HCT116 (cell line): ENCODE results near the gene ADAR. TPM values are rescaled to one million over a fixed set of nuclear protein-coding genes. Genes with fewer than 3 reads are reported as not detected.

Source experiments
- ATAC-seq: fragments of 200-7000 bp; cut with Tn5 transposase; 2 replicates; pipeline ENCODE4 v1.9.1; 2020; ENCODE audit warnings: mild to moderate bottlenecking, moderate library complexity
- BruUV-seq: library from RNA; stranded (reverse); fragments of 400-500 nt; replicated peaks from 2 replicates; lab custom pipeline; 2021; lab: Mats Ljungman, UMichigan
- CTCF ChIA-PET: fragments of 300-600 bp; sonication (Branson Sonifier 250); formaldehyde crosslinking; loops from one replicate; lab custom pipeline; 2021; ENCODE audit warnings: antibody characterized with exemption; lab: Charles Lee
- POLR2A ChIA-PET: fragments of 300-600, 350-600 bp; sonication (Branson Sonifier 250); formaldehyde crosslinking; loops from one replicate; lab custom pipeline; 2021; ENCODE audit warnings: antibody characterized with exemption; lab: Charles Lee
- RAD21 ChIA-PET, 2 experiments: fragments of 300-600 bp; sonication (Branson Sonifier 250); formaldehyde crosslinking; loops; one replicate each; lab custom pipeline; 2023; ENCODE audit warnings: low total read pairs in 2 of 2; ENCODE audit not compliant: uncharacterized antibody in 2 of 2, unreplicated experiment in 2 of 2, low non-redundant PET in 1 of 2; lab: Charles Lee
- DNase-seq: peaks from one replicate; pipeline ENCODE4 v3.0.0-alpha.2; 2010; ENCODE audit warnings: low read depth, low spot score
- H2AFZ ChIP-seq: fragments of 200-600 bp; shearing (Covaris generic), sonication (generic); 2 replicates; pipeline ENCODE4 v1.6.1; 2017; ENCODE audit warnings: low read depth, mixed run types, mixed read lengths, antibody characterized with exemption, low read length; ENCODE audit not compliant: poor library complexity, severe bottlenecking
- H3K27ac ChIP-seq: 2 replicates; pipeline ENCODE4 v1.5.1; 2012; ENCODE audit warnings: low read depth, low read length
- H3K27me3 ChIP-seq: fragments of 200-600 bp; sonication (generic); 2 replicates; pipeline ENCODE4 v1.6.1; 2016; ENCODE audit warnings: mixed run types, low read length, mixed read lengths; ENCODE audit not compliant: insufficient read depth
- H3K36me3 ChIP-seq, 2 experiments: fragments of 200-500 bp in 1 of 2; fragments of 200-600 bp in 1 of 2; sonication (Bioruptor generic) in 1 of 2; sonication (generic) in 1 of 2; 2 replicates each; pipeline versions ENCODE4 v1.5.1 to v1.6.1; 2014 to 2016; ENCODE audit warnings: low read length in 2 of 2, inconsistent platforms in 1 of 2, mixed read lengths in 1 of 2, mixed run types in 1 of 2; ENCODE audit not compliant: insufficient read depth in 2 of 2, control insufficient read depth in 1 of 2
- H3K4me1 ChIP-seq, 2 experiments: fragments of 200-600 bp in 1 of 2; sonication (generic) in 1 of 2; 2 replicates each; pipeline versions ENCODE4 v1.5.1 to v1.6.1; 2012 to 2017; ENCODE audit warnings: low read length in 2 of 2, inconsistent platforms in 1 of 2, mild to moderate bottlenecking in 1 of 2, mixed read lengths in 1 of 2, mixed run types in 1 of 2, moderate library complexity in 1 of 2; ENCODE audit not compliant: insufficient read depth in 2 of 2, control insufficient read depth in 1 of 2
- H3K4me2 ChIP-seq: fragments of 200-600 bp; sonication (generic); 2 replicates; pipeline ENCODE4 v1.6.1; 2017; ENCODE audit warnings: mixed run types, low read length, mixed read lengths
- H3K4me3 ChIP-seq, 2 experiments: fragments of 200-600 bp in 1 of 2; sonication (generic) in 1 of 2; replicated peaks in 1 of 2; 2 replicates each; pipeline ENCODE4 v1.5.1; 2011 to 2016; ENCODE audit warnings: low read length in 2 of 2, control low read depth in 1 of 2, low read depth in 1 of 2, mild to moderate bottlenecking in 1 of 2, mixed read lengths in 1 of 2, mixed run types in 1 of 2
- H3K79me2 ChIP-seq: fragments of 200-600 bp; sonication (generic); 2 replicates; pipeline ENCODE4 v1.6.1; 2017; ENCODE audit warnings: mild to moderate bottlenecking, mixed run types, low read length, moderate library complexity, mixed read lengths; ENCODE audit not compliant: insufficient read depth
- H3K9ac ChIP-seq: fragments of 200-600 bp; sonication (generic); 2 replicates; pipeline ENCODE4 v1.6.1; 2016; ENCODE audit warnings: low read length, mixed read lengths
- H3K9me2 ChIP-seq: fragments of 200-600 bp; sonication (generic), shearing (Covaris generic); 2 replicates; pipeline ENCODE4 v1.6.1; 2017; ENCODE audit warnings: mixed run types, mild to moderate bottlenecking, moderate library complexity; ENCODE audit not compliant: insufficient read depth
- H3K9me3 ChIP-seq, 2 experiments: fragments of 200-500 bp in 1 of 2; fragments of 200-600 bp in 1 of 2; sonication (Bioruptor generic) in 1 of 2; sonication (generic) in 1 of 2; 2 replicates each; pipeline ENCODE4 v1.6.1; 2014 to 2017; ENCODE audit warnings: low read length in 2 of 2, mixed read lengths in 2 of 2, inconsistent platforms in 1 of 2, low read depth in 1 of 2, mild to moderate bottlenecking in 1 of 2, mixed run types in 1 of 2, moderate library complexity in 1 of 2; ENCODE audit not compliant: control insufficient read depth in 1 of 2, insufficient read depth in 1 of 2
- H4K20me1 ChIP-seq: fragments of 200-600 bp; sonication (generic), shearing (Covaris generic); 2 replicates; pipeline ENCODE4 v1.6.1; 2017; ENCODE audit warnings: mixed run types, mild to moderate bottlenecking, moderate library complexity; ENCODE audit not compliant: insufficient read depth
- ELF1 ChIP-seq: IDR thresholded peaks from 2 replicates; pipeline ENCODE4 v1.6.1; 2012; ENCODE audit warnings: low read depth, borderline replicate concordance
- EZH2phosphoT487 ChIP-seq: fragments of 200-600 bp; IDR thresholded peaks from 2 replicates; pipeline ENCODE4 v1.6.1; 2018; ENCODE audit warnings: antibody characterized with exemption, borderline replicate concordance
- SIN3A ChIP-seq: IDR thresholded peaks from 2 replicates; pipeline ENCODE4 v1.6.1; 2012; ENCODE audit warnings: low read depth
- intact Hi-C: fragments of 100-400 bp; cut with micrococcal nuclease; formaldehyde crosslinking; loops from 2 replicates; pipeline ENCODE4 v1.10.0; 2022
- total RNA-seq: library from RNA; stranded (reverse); gene quantifications from one replicate; pipeline ENCODE4 v1.2.1, GENCODE V29; 2021; ENCODE audit not compliant: unreplicated experiment
- TF ChIP-seq, protein P1 (sequence below), 3 experiments: fragments of 200-600 bp in 1 of 3; sonication (generic) in 1 of 3; IDR thresholded peaks in 2 of 3; conservative IDR thresholded peaks in 1 of 3; 2 replicates each; pipeline ENCODE4 v1.5.1; 2012 to 2017; ENCODE audit warnings: low read depth in 2 of 3, low read length in 2 of 3, antibody characterized with exemption in 1 of 3, borderline replicate concordance in 1 of 3, control low read depth in 1 of 3, mild to moderate bottlenecking in 1 of 3, mixed read lengths in 1 of 3, mixed run types in 1 of 3, moderate library complexity in 1 of 3; ENCODE audit not compliant: insufficient read depth in 1 of 3
- TF ChIP-seq, protein P2 (sequence below): IDR thresholded peaks from 2 replicates; pipeline ENCODE4 v1.6.1; 2012

The ADAR gene
- total RNA-seq, 1 experiment from 2014 or later, result 169 TPM

DNA sequence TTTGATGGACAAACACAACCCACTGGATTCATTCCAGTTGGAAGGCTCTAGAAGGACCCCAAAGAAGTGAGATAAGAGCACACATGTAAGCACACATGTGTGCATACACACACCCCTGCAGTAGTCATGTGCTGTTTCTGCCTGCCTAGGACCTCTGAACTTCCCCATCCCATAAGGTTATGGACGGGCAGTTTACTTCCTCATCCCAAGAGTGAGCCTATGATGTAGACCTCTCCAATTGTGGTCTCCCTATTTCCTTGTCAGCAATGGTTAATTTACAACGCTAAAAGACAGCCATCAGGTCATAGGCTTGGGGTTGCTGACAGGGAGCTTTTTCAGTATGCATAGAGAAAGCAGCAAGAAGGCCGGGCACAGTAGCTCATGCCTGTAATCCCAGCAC is 15.4 kb upstream of the ADAR start (continued):
- TF ChIP-seq, protein P1, sequence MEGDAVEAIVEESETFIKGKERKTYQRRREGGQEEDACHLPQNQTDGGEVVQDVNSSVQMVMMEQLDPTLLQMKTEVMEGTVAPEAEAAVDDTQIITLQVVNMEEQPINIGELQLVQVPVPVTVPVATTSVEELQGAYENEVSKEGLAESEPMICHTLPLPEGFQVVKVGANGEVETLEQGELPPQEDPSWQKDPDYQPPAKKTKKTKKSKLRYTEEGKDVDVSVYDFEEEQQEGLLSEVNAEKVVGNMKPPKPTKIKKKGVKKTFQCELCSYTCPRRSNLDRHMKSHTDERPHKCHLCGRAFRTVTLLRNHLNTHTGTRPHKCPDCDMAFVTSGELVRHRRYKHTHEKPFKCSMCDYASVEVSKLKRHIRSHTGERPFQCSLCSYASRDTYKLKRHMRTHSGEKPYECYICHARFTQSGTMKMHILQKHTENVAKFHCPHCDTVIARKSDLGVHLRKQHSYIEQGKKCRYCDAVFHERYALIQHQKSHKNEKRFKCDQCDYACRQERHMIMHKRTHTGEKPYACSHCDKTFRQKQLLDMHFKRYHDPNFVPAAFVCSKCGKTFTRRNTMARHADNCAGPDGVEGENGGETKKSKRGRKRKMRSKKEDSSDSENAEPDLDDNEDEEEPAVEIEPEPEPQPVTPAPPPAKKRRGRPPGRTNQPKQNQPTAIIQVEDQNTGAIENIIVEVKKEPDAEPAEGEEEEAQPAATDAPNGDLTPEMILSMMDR (IDR thresholded peaks at IDR 0.05 in 2 of 3, conservative IDR thresholded peaks at IDR 0.05 in 1 of 3; ENCODE audit: borderline replicate concordance in 1 of 3, insufficient read depth in 1 of 3, low read depth in 2 of 3, low read length in 2 of 3), result no peak
- TF ChIP-seq SIN3A (no peak), ELF1 (no peak)

DNA sequence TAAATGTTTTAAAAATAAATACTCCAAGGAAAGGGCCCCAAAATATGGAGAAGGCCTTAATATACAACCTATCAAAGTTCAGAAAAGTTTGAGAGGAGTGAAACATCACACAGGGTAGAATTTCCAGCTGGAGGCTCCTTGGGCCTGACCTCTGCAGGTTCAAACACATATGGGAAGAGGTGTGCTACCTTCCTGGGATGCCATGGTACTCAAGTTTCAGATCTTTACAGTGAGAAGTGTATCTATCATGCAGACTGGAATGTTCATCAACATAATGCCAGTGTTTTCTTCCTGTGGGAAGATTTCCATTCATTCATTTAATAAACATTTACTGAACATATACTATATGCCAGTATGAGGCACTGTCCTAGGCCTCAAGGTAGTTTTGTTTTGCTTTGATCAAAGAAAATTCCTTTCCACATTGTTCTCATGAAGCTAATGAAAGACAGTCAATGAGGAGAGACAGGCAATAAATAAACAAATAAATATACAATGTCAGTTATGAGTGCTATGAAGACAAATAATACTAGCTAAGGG is 14.6 kb upstream of the ADAR start:
- Histone ChIP-seq H3K4me2 (no peak overlapping the region), H4K20me1 (peaks cover 3% of the 10 kb centered on the region; the same call in 1 of the 2 replicates), H2AFZ (no peak overlapping the region), H3K9me2 (no peaks in the 10 kb centered on the region), H3K9ac (no peak overlapping the region), H3K36me3 (peaks cover 0 to 4% of the 10 kb centered on the region in 2 experiments; a peak in 1 of 4 replicates), H3K79me2 (peaks cover 97% of the 10 kb centered on the region), H3K27ac (no peak overlapping the region), H3K4me3 (no peak overlapping the region), H3K4me1 (peaks cover 4 to 7% of the 10 kb centered on the region in 2 experiments; a peak in 3 of 4 replicates), H3K9me3 (no peaks in the 10 kb centered on the region), H3K27me3 (no peaks in the 10 kb centered on the region)
- RAD21 ChIA-PET, result no interaction called here
- ATAC-seq (no peak), DNase-seq (no peak)
- POLR2A ChIA-PET, result no interaction called here
- TF ChIP-seq, protein P2, sequence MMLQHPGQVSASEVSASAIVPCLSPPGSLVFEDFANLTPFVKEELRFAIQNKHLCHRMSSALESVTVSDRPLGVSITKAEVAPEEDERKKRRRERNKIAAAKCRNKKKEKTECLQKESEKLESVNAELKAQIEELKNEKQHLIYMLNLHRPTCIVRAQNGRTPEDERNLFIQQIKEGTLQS, result no peak
- no peak for TF ChIP-seq EZH2phosphoT487
- CTCF ChIA-PET, result no interaction called here
- intact Hi-C loops, result no loop called here
- no TSS peak for BruUV-seq
